Measurements from ENCODE around the gene NELL2.
"Not testable (repeated sequence)": the region's sequence is repeated elsewhere in the genome, so short reads cannot be mapped to it uniquely, and the experiment has no call there.

NELL2 gene

GRCh38 chr12:44765796-44766195 is 110.3 kb downstream of the NELL2 start:
- no peak for TF ChIP-seq CTCF (IDR thresholded peaks at IDR 0.05; ENCODE audit: low read length, missing control alignments)
- H3K4me3 ChIP-seq (replicated peaks; ENCODE audit: low read depth, low read length), result no peak overlapping the region
- no peak for DNase-seq (ENCODE audit: low read depth)

- no peak overlapping the region for H3K4me3 ChIP-seq (replicated peaks; ENCODE audit: low read depth, low read length)
- no peak for DNase-seq (ENCODE audit: low read depth)
- no peak for TF ChIP-seq CTCF (IDR thresholded peaks at IDR 0.05; ENCODE audit: low read length, missing control alignments)
Observed at GRCh38 chr12:44763021-44763420, 113.1 kb downstream of the NELL2 start.

- TF ChIP-seq CTCF (IDR thresholded peaks at IDR 0.05; ENCODE audit: low read length, missing control alignments), result no peak
- H3K4me3 ChIP-seq (replicated peaks; ENCODE audit: low read depth, low read length), result no peak overlapping the region
- no peak for DNase-seq (ENCODE audit: low read depth)
Observed at GRCh38 chr12:44759289-44759688, 116.8 kb downstream of the NELL2 start.

GRCh38 chr12:44750468-44750867 is 125.6 kb downstream of the NELL2 start:
- no peak for DNase-seq (ENCODE audit: low read depth)
- no peak for TF ChIP-seq CTCF (IDR thresholded peaks at IDR 0.05; ENCODE audit: low read length, missing control alignments)
- H3K4me3 ChIP-seq (replicated peaks; ENCODE audit: low read depth, low read length), result no peak overlapping the region

- no peak overlapping the region for H3K4me3 ChIP-seq (replicated peaks; ENCODE audit: low read depth, low read length)
- TF ChIP-seq CTCF (IDR thresholded peaks at IDR 0.05; ENCODE audit: low read length, missing control alignments), result no peak
- no peak for DNase-seq (ENCODE audit: low read depth)
Observed at GRCh38 chr12:44749566-44749965, 126.5 kb downstream of the NELL2 start.

- H3K4me3 ChIP-seq (replicated peaks; ENCODE audit: low read depth, low read length), result no peak overlapping the region
- TF ChIP-seq CTCF (IDR thresholded peaks at IDR 0.05; ENCODE audit: low read length, missing control alignments), result no peak
- no peak for DNase-seq (ENCODE audit: low read depth)
Observed at GRCh38 chr12:44748950-44749468, 127.1 kb downstream of the NELL2 start.

GRCh38 chr12:44741292-44741980 is 134.7 kb downstream of the NELL2 start:
- H3K4me3 ChIP-seq (replicated peaks; ENCODE audit: low read depth, low read length); DNase-seq (ENCODE audit: low read depth): not testable (repeated sequence)
